Measurements from ENCODE around the gene BZW1.

- TF ChIP-seq CTCF (IDR thresholded peaks at IDR 0.05; ENCODE audit: low read length) = no peak
- TF ChIP-seq EZH2 (optimal IDR thresholded peaks at IDR 0.05; ENCODE audit: low read depth, low read length) = no peak
- TF ChIP-seq EZH2phosphoT487 (IDR thresholded peaks at IDR 0.05; ENCODE audit: low read length) = no peak
Observed at GRCh38 chr2:200850512-200851256, 39.0 kb downstream of the BZW1 start.

All from MM.1S (cell line).